Pons (tissue), 1 donor: ENCODE measurements around the gene KIZ.

Source experiments
- DNase-seq: peaks from one replicate; pipeline ENCODE4 v3.0.0-alpha.2; 2016; ENCODE audit warnings: low spot score

KIZ gene

GRCh38 chr20:21104921-21105320 lies 21.0 kb upstream of the KIZ start:
- no peak for DNase-seq

GRCh38 chr20:21105429-21106170 lies 20.3 kb upstream of the KIZ start:
- DNase-seq, result no peak

- DNase-seq, result no peak
These were observed 19.5 kb upstream of the KIZ start, which contains the start of gene LINC00237 for GRCh38 chr20:21106171-21107017. Gene LINC00237 (minus strand): TSS chr20:21106358.

- no peak for DNase-seq
These were observed 16.7 kb upstream of the KIZ start for GRCh38 chr20:21109144-21109543.

GRCh38 chr20:21110811-21111210 lies 15.1 kb upstream of the KIZ start:
- no peak for DNase-seq

- DNase-seq, result no peak
These were observed 14.5 kb upstream of the KIZ start for GRCh38 chr20:21111416-21111815.

- no peak for DNase-seq
These were observed 12.2 kb upstream of the KIZ start for GRCh38 chr20:21113697-21114096.

- DNase-seq, result no peak
These were observed 11.3 kb upstream of the KIZ start for GRCh38 chr20:21114584-21114983.

- no peak for DNase-seq
These were observed 8.4 kb upstream of the KIZ start for GRCh38 chr20:21117521-21117920.

- DNase-seq, result no peak
These were observed 7.7 kb upstream of the KIZ start for GRCh38 chr20:21118138-21118537.

- no peak for DNase-seq
These were observed 7.1 kb upstream of the KIZ start for GRCh38 chr20:21118782-21119181.

GRCh38 chr20:21124190-21124589 lies 1.7 kb upstream of the KIZ start:
- DNase-seq, result no peak

- DNase-seq, result peak; percentile 82
These were observed 622 bp upstream of the KIZ start for GRCh38 chr20:21125072-21125848.

GRCh38 chr20:21126581-21126870 lies 644 bp downstream of the KIZ start:
- DNase-seq, result peak; percentile 56

- DNase-seq, result no peak
These were observed 1.5 kb downstream of the KIZ start for GRCh38 chr20:21127201-21127981.

GRCh38 chr20:21129861-21130260 lies 4.0 kb downstream of the KIZ start:
- DNase-seq, result no peak

GRCh38 chr20:21133404-21133803 lies 7.5 kb downstream of the KIZ start:
- no peak for DNase-seq

- DNase-seq, result no peak
These were observed 8.2 kb downstream of the KIZ start for GRCh38 chr20:21133917-21134622.

- DNase-seq, result no peak
These were observed 9.1 kb downstream of the KIZ start for GRCh38 chr20:21134883-21135493.

- no peak for DNase-seq
These were observed 10.3 kb downstream of the KIZ start for GRCh38 chr20:21136015-21136732.
